Measurements from ENCODE around the gene KRT26. TPM values are rescaled to one million over a fixed set of nuclear protein-coding genes. Genes with fewer than 3 reads are reported as not detected.

Gene KRT26
- total and polyA plus RNA-seq, 2 of the 4 experiments (the other 2 are of a cell fraction), result not detected

GRCh38 chr17:40724656-40725055 is 47.3 kb downstream of the KRT26 start:
- intact Hi-C loops (cut with micrococcal nuclease), result no loop called here
- dilution Hi-C loops (cut with HindIII; ENCODE audit: low sequenced_read_pairs, unreplicated experiment), result no loop called here
- WGBS, 2 experiments (ENCODE audit: extremely low coverage in 2 of 2, insufficient read length in 1 of 2), result 60% methylated on average over 1 of the region's 1 CpG; no CpG with 5 or more reads in 1 of the 2 experiments

More at GRCh38 chr17:40724656-40725055, 47.3 kb downstream of the KRT26 start:
- no peak overlapping the region for H2AK5ac ChIP-seq (ENCODE audit: low read depth, low read length)
- no peaks in the 10 kb centered on the region for H3K4me1 ChIP-seq (ENCODE audit: control insufficient read depth, insufficient read depth, low read length)
- no peak overlapping the region for H3K23ac ChIP-seq (ENCODE audit: low read depth, low read length)
- no peaks in the 10 kb centered on the region for H3K9me1 ChIP-seq (ENCODE audit: insufficient read depth, low read length)
- H2BK5ac ChIP-seq (ENCODE audit: low read depth, low read length, poor library complexity, severe bottlenecking), result no peak overlapping the region
- no peak overlapping the region for H4K5ac ChIP-seq (ENCODE audit: low read depth, low read length)
- no peak overlapping the region for H2AK9ac ChIP-seq (replicated peaks; ENCODE audit: low read depth, low read length, poor library complexity)
- no peak overlapping the region for H3K14ac ChIP-seq (replicated peaks; ENCODE audit: low read depth, low read length)
- H3K56ac ChIP-seq (ENCODE audit: extremely low read depth, insufficient read depth, low read length), result no peak overlapping the region
- ATAC-seq (ENCODE audit: low read depth) (no peak), DNase-seq (no peak)
- CTCF ChIA-PET, result no interaction called here
- no peak overlapping the region for H3K18ac ChIP-seq (ENCODE audit: low read depth, low read length)
- no peak overlapping the region for H3K4me2 ChIP-seq (ENCODE audit: low read depth, low read length)
- no peak overlapping the region for H3K4me3 ChIP-seq (ENCODE audit: insufficient read depth, low read depth, low read length)
- H3K4ac ChIP-seq (ENCODE audit: low read depth, low read length), result no peak overlapping the region
- no peak overlapping the region for H3K9ac ChIP-seq (ENCODE audit: low read depth, low read length)
- no peaks in the 10 kb centered on the region for H3K79me1 ChIP-seq (ENCODE audit: low read depth in 1 of 2, low read length in 2 of 2)
- no peaks in the 10 kb centered on the region for H3K9me3 ChIP-seq (ENCODE audit: control insufficient read depth, insufficient read depth, low read length)
- no peak overlapping the region for H2BK20ac ChIP-seq (ENCODE audit: low read depth, low read length)
- no peak overlapping the region for H2BK15ac ChIP-seq (ENCODE audit: low read depth, low read length)
- H4K20me1 ChIP-seq (ENCODE audit: insufficient read depth, low read length), result no peaks in the 10 kb centered on the region
- POLR2A ChIA-PET (ENCODE audit: unreplicated experiment), result no interaction called here
- H3K36me3 ChIP-seq (ENCODE audit: control insufficient read depth, insufficient read depth, low read length), result no peaks in the 10 kb centered on the region
- H2BK120ac ChIP-seq (ENCODE audit: low read depth, low read length), result no peak overlapping the region
- no peak overlapping the region for H4K8ac ChIP-seq (ENCODE audit: low read depth in 2 of 2, low read length in 2 of 2)
- H4K91ac ChIP-seq (ENCODE audit: insufficient read depth, low read depth, low read length), result no peak overlapping the region
- TF ChIP-seq CEBPB (IDR thresholded peaks at IDR 0.05; ENCODE audit: low read depth, low read length) (no peak), POLR2A (IDR thresholded peaks at IDR 0.05; ENCODE audit: low read depth, low read length) (no peak), CHD1 (IDR thresholded peaks at IDR 0.05; ENCODE audit: low read depth, low read length) (no peak), CTCF (conservative IDR thresholded peaks at IDR 0.05; ENCODE audit: low read depth, low read length) (no peak), USF2 (IDR thresholded peaks at IDR 0.05; ENCODE audit: low read depth, low read length) (no peak), MXI1 (IDR thresholded peaks at IDR 0.05; ENCODE audit: borderline replicate concordance, low read depth, low read length) (no peak), MAZ (IDR thresholded peaks at IDR 0.05; ENCODE audit: borderline replicate concordance, low read depth, low read length) (no peak), ELK1 (IDR thresholded peaks at IDR 0.05; ENCODE audit: borderline replicate concordance, low read depth, low read length) (no peak), BHLHE40 (IDR thresholded peaks at IDR 0.05; ENCODE audit: low read depth, low read length) (no peak), MAFK (IDR thresholded peaks at IDR 0.05; ENCODE audit: low read depth, low read length) (no peak), RAD21 (IDR thresholded peaks at IDR 0.05; ENCODE audit: low read length) (no peak), RFX5 (IDR thresholded peaks at IDR 0.05; ENCODE audit: low read depth, low read length) (no peak), SMC3 (IDR thresholded peaks at IDR 0.05; ENCODE audit: low read depth, low read length) (no peak), NFE2L2 (IDR thresholded peaks at IDR 0.05; ENCODE audit: low read depth, low read length) (no peak), RCOR1 (IDR thresholded peaks at IDR 0.05; ENCODE audit: insufficient replicate concordance, low read length) (no peak), FOS (IDR thresholded peaks at IDR 0.05; ENCODE audit: low read depth, low read length) (no peak)
- no peak overlapping the region for H2AFZ ChIP-seq (replicated peaks; ENCODE audit: low read length, poor library complexity)
- in situ Hi-C loops (cut with MboI; ENCODE audit: low sequenced_read_pairs), result no loop called here
- BruUV-seq (replicated peaks), result no TSS peak
- H3K27me3 ChIP-seq (ENCODE audit: control insufficient read depth, insufficient read depth, low read length), result peaks cover 25% of the 10 kb centered on the region
- H3K27ac ChIP-seq (ENCODE audit: insufficient read depth, low read length), result no peak overlapping the region
